IMR-90 (cell line): ENCODE data around the gene SOX2. TPM values are rescaled to one million over a fixed set of nuclear protein-coding genes. Genes with fewer than 3 reads are reported as not detected.

Experiments
- ATAC-seq: fragments of 200-7000 bp; cut with Tn5 transposase; 2 replicates; pipeline ENCODE4 v1.9.1; 2020; ENCODE audit warnings: low read depth, mild to moderate bottlenecking, moderate library complexity
- BruUV-seq: library from RNA; stranded (reverse); fragments of 400-500 nt; replicated peaks from 2 replicates; lab custom pipeline; 2021; lab: Mats Ljungman, UMichigan
- CTCF ChIA-PET: fragments of 300-600 bp; formaldehyde crosslinking; extraction: SDS; loops from one replicate; lab custom pipeline; 2021; ENCODE audit warnings: antibody characterized with exemption; lab: Yijun Ruan, JAX
- POLR2A ChIA-PET: fragments of 300-600 bp; sonication (Branson Sonifier 250); formaldehyde crosslinking; loops from one replicate; lab custom pipeline; 2022; ENCODE audit warnings: antibody characterized with exemption; ENCODE audit not compliant: unreplicated experiment; lab: Charles Lee
- DNase-seq: peaks from one replicate; pipeline ENCODE4 v3.0.0; 2013
- H2AFZ ChIP-seq: replicated peaks from 2 replicates; pipeline ENCODE3; 2013; ENCODE audit warnings: low read length, mild to moderate bottlenecking; ENCODE audit not compliant: poor library complexity
- H2AK5ac ChIP-seq: 2 replicates; pipeline ENCODE4 v1.6.1; 2013; ENCODE audit warnings: low read depth, low read length, inconsistent platforms
- H2AK9ac ChIP-seq: replicated peaks from 2 replicates; pipeline ENCODE3; 2013; ENCODE audit warnings: mild to moderate bottlenecking, low read depth, low read length, moderate library complexity; ENCODE audit not compliant: poor library complexity
- H2BK120ac ChIP-seq: 2 replicates; pipeline ENCODE4 v1.6.1; 2013; ENCODE audit warnings: low read depth, low read length, inconsistent platforms
- H2BK15ac ChIP-seq: 3 replicates; pipeline ENCODE4 v1.6.1; 2013; ENCODE audit warnings: low read depth, low read length, inconsistent platforms
- H2BK20ac ChIP-seq: 2 replicates; pipeline ENCODE4 v1.6.1; 2013; ENCODE audit warnings: low read depth, mild to moderate bottlenecking, inconsistent platforms, low read length, moderate library complexity
- H2BK5ac ChIP-seq: 2 replicates; pipeline ENCODE4 v1.6.1; 2013; ENCODE audit warnings: mild to moderate bottlenecking, low read depth, low read length, inconsistent platforms; ENCODE audit not compliant: poor library complexity, severe bottlenecking
- H3K14ac ChIP-seq: replicated peaks from 2 replicates; pipeline ENCODE4 v1.6.1; 2013; ENCODE audit warnings: low read depth, low read length, inconsistent platforms
- H3K18ac ChIP-seq: 2 replicates; pipeline ENCODE4 v1.6.1; 2013; ENCODE audit warnings: low read depth, low read length, control low read depth
- H3K23ac ChIP-seq: 2 replicates; pipeline ENCODE4 v1.6.1; 2013; ENCODE audit warnings: low read depth, low read length, inconsistent platforms
- H3K27ac ChIP-seq: 2 replicates; pipeline ENCODE4 v1.5.1; 2013; ENCODE audit warnings: mild to moderate bottlenecking, control low read depth, low read length; ENCODE audit not compliant: insufficient read depth
- H3K27me3 ChIP-seq: 2 replicates; pipeline ENCODE4 v1.6.1; 2013; ENCODE audit warnings: low read length; ENCODE audit not compliant: control insufficient read depth, insufficient read depth
- H3K36me3 ChIP-seq: 2 replicates; pipeline ENCODE4 v1.6.1; 2013; ENCODE audit warnings: low read length, mixed read lengths; ENCODE audit not compliant: control insufficient read depth, insufficient read depth
- H3K4ac ChIP-seq: 2 replicates; pipeline ENCODE4 v1.6.1; 2013; ENCODE audit warnings: low read depth, low read length, inconsistent platforms
- H3K4me1 ChIP-seq: 2 replicates; pipeline ENCODE4 v1.6.1; 2013; ENCODE audit warnings: low read length, mixed read lengths; ENCODE audit not compliant: control insufficient read depth, insufficient read depth
- H3K4me2 ChIP-seq: 2 replicates; pipeline ENCODE4 v1.6.1; 2013; ENCODE audit warnings: low read depth, mild to moderate bottlenecking, control low read depth, low read length, moderate library complexity
- H3K4me3 ChIP-seq: 2 replicates; pipeline ENCODE4 v1.5.1; 2013; ENCODE audit warnings: low read depth, mild to moderate bottlenecking, control low read depth, low read length, moderate library complexity; ENCODE audit not compliant: insufficient read depth
- H3K56ac ChIP-seq: 2 replicates; pipeline ENCODE4 v1.6.1; 2013; ENCODE audit warnings: low read length, inconsistent platforms; ENCODE audit not compliant: insufficient read depth; ENCODE audit errors: extremely low read depth
- H3K79me1 ChIP-seq, 2 experiments: 2 replicates each; pipeline ENCODE4 v1.6.1; 2013; ENCODE audit warnings: low read length in 2 of 2, inconsistent platforms in 1 of 2, low read depth in 1 of 2
- H3K9ac ChIP-seq: 2 replicates; pipeline ENCODE4 v1.6.1; 2013; ENCODE audit warnings: low read depth, low read length, control low read depth
- H3K9me1 ChIP-seq: 2 replicates; pipeline ENCODE4 v1.6.1; 2013; ENCODE audit warnings: low read length, inconsistent platforms; ENCODE audit not compliant: insufficient read depth
- H3K9me3 ChIP-seq: 2 replicates; pipeline ENCODE4 v1.6.1; 2013; ENCODE audit warnings: low read length; ENCODE audit not compliant: control insufficient read depth, insufficient read depth
- H4K20me1 ChIP-seq: 2 replicates; pipeline ENCODE4 v1.6.1; 2013; ENCODE audit warnings: low read length, inconsistent platforms; ENCODE audit not compliant: insufficient read depth
- H4K5ac ChIP-seq: 2 replicates; pipeline ENCODE4 v1.6.1; 2013; ENCODE audit warnings: mild to moderate bottlenecking, low read depth, low read length, control low read depth
- H4K8ac ChIP-seq, 2 experiments: 2 replicates each; pipeline ENCODE4 v1.6.1; 2013; ENCODE audit warnings: low read depth in 2 of 2, low read length in 2 of 2, control low read depth in 1 of 2, inconsistent platforms in 1 of 2
- H4K91ac ChIP-seq: 2 replicates; pipeline ENCODE4 v1.6.1; 2013; ENCODE audit warnings: low read depth, low read length, inconsistent platforms; ENCODE audit not compliant: insufficient read depth
- BHLHE40 ChIP-seq: fragments of 150-350 bp; IDR thresholded peaks from 2 replicates; pipeline ENCODE4 v1.6.1; 2016; ENCODE audit warnings: mild to moderate bottlenecking, low read depth, low read length
- CEBPB ChIP-seq: IDR thresholded peaks from 2 replicates; pipeline ENCODE4 v1.6.1; 2012; ENCODE audit warnings: low read depth, low read length, improper control_type of control experiment
- CHD1 ChIP-seq: IDR thresholded peaks from 2 replicates; pipeline ENCODE4 v1.6.1; 2012; ENCODE audit warnings: low read depth, low read length, improper control_type of control experiment
- CTCF ChIP-seq: conservative IDR thresholded peaks from 2 replicates; pipeline ENCODE4 v1.5.1; 2012; ENCODE audit warnings: mild to moderate bottlenecking, low read depth, low read length, improper control_type of control experiment
- FOS ChIP-seq: fragments of 150-350 bp; IDR thresholded peaks from 2 replicates; pipeline ENCODE4 v1.6.1; 2016; ENCODE audit warnings: low read depth, low read length
- MAFK ChIP-seq: IDR thresholded peaks from 2 replicates; pipeline ENCODE4 v1.6.1; 2012; ENCODE audit warnings: low read depth, low read length, improper control_type of control experiment
- MAZ ChIP-seq: IDR thresholded peaks from 2 replicates; pipeline ENCODE4 v1.6.1; 2012; ENCODE audit warnings: low read depth, mild to moderate bottlenecking, low read length, improper control_type of control experiment, moderate library complexity, borderline replicate concordance
- MXI1 ChIP-seq: IDR thresholded peaks from 2 replicates; pipeline ENCODE4 v1.6.1; 2012; ENCODE audit warnings: low read depth, mild to moderate bottlenecking, low read length, moderate library complexity, borderline replicate concordance
- NFE2L2 ChIP-seq: fragments of 150-350 bp; IDR thresholded peaks from 2 replicates; pipeline ENCODE4 v1.6.1; 2016; ENCODE audit warnings: low read depth, mild to moderate bottlenecking, low read length
- POLR2A ChIP-seq: IDR thresholded peaks from 2 replicates; pipeline ENCODE4 v1.6.1; 2012; ENCODE audit warnings: mild to moderate bottlenecking, low read depth, low read length
- RAD21 ChIP-seq: IDR thresholded peaks from 2 replicates; pipeline ENCODE4 v1.6.1; 2012; ENCODE audit warnings: low read length, improper control_type of control experiment
- RCOR1 ChIP-seq: IDR thresholded peaks from 2 replicates; pipeline ENCODE4 v1.6.1; 2012; ENCODE audit warnings: mild to moderate bottlenecking, low read length, improper control_type of control experiment; ENCODE audit not compliant: insufficient replicate concordance
- RFX5 ChIP-seq: IDR thresholded peaks from 2 replicates; pipeline ENCODE4 v1.8.0; 2012; ENCODE audit warnings: low read depth, mild to moderate bottlenecking, low read length, moderate library complexity
- SMC3 ChIP-seq: fragments of 150-350 bp; IDR thresholded peaks from 2 replicates; pipeline ENCODE4 v1.6.1; 2016; ENCODE audit warnings: low read depth, mild to moderate bottlenecking, antibody characterized with exemption, low read length, moderate library complexity
- WGBS, 2 experiments: methylation state at CpG; one replicate each; pipeline versions ENCODE4 v1.1.5 to v1.1.7; 2013; ENCODE audit warnings: missing lambda C conversion rate in 2 of 2; ENCODE audit not compliant: insufficient read length in 1 of 2; ENCODE audit errors: extremely low coverage in 2 of 2; 5-methylcytosine and 5-hydroxymethylcytosine counted together
- dilution Hi-C: fragments of 300-500 bp; cut with HindIII; formaldehyde crosslinking; loops from one replicate; pipeline ENCODE4 v1.14.3; 2018; ENCODE audit warnings: low sequenced_read_pairs; ENCODE audit not compliant: unreplicated experiment
- in situ Hi-C: fragments of 300-500 bp; cut with MboI; formaldehyde crosslinking; loops from 3 replicates; pipeline ENCODE4 v1.14.3; 2019; ENCODE audit warnings: low sequenced_read_pairs, inconsistent platforms, mixed read lengths
- intact Hi-C: fragments of 100-400 bp; cut with micrococcal nuclease; formaldehyde crosslinking; loops from 2 replicates; pipeline ENCODE4 v1.10.0; 2022
- polyA plus RNA-seq, 3 experiments: library from polyadenylated mRNA; depleted of rRNA; stranded (reverse); fragments of >200 nt; gene quantifications; 2 replicates each; pipeline ENCODE4 v1.2.3, GENCODE V29; 2012; ENCODE audit warnings: low replicate concordance in 1 of 3
- total RNA-seq: library from RNA; depleted of rRNA; stranded (reverse); fragments of >200 nt; gene quantifications from 2 replicates; pipeline ENCODE4 v1.2.3, GENCODE V29; 2012
- TF ChIP-seq, protein P1 (sequence below): fragments of 150-350 bp; IDR thresholded peaks from 2 replicates; pipeline ENCODE4 v1.6.1; 2017; ENCODE audit warnings: mild to moderate bottlenecking, antibody characterized with exemption, low read length, low read depth
- TF ChIP-seq, protein P2 (sequence below): fragments of 150-350 bp; IDR thresholded peaks from 2 replicates; pipeline ENCODE4 v1.6.1; 2016; ENCODE audit warnings: low read depth, mild to moderate bottlenecking, low read length, moderate library complexity, borderline replicate concordance

SOX2 gene
- total and polyA plus RNA-seq, 2 of the 4 experiments (the other 2 are of a cell fraction): not detected

DNA sequence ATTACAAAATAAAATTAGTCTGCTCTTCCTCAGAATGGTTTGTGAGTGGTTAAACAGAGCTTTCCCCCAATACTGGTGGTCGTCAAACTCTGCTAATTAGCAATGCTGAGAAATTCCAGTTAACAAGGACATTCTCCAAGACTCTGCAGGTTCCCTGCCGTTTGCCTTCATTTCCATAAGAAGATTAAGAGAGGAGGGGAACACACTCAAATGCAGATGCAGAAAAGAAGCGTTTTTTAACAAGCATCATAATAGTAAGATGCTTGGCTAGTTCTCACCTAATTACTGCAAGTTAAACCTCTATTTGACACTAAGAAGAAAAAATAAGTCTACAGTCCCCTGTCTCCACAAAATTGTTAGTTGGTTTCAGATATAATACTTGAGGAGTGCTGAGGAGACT is 3.7 kb upstream of the SOX2 start:
- CTCF ChIA-PET: interaction anchor here (0.6 to 1.7 kb wide), 3 partner anchors 8 to 976 kb away, joined by 3 to 4 read pairs (median 3); no protein-coding TSS in a partner anchor
- no peaks in the 10 kb centered on the region for H3K36me3 ChIP-seq
- no TSS peak for BruUV-seq

More for the DNA sequence above, 3.7 kb upstream of the SOX2 start:
- Histone ChIP-seq H3K27ac (no peak overlapping the region), H2BK20ac (no peak overlapping the region), H2AFZ (no peak overlapping the region), H4K91ac (no peak overlapping the region), H3K79me1 (no peaks in the 10 kb centered on the region), H3K9me3 (no peaks in the 10 kb centered on the region), H3K56ac (no peak overlapping the region), H3K27me3 (peaks cover 52% of the 10 kb centered on the region), H3K4ac (no peak overlapping the region), H4K8ac (no peak overlapping the region), H2AK9ac (no peak overlapping the region), H3K14ac (no peak overlapping the region), H2BK120ac (no peak overlapping the region), H3K9me1 (no peaks in the 10 kb centered on the region), H4K20me1 (no peaks in the 10 kb centered on the region), H3K4me1 (no peaks in the 10 kb centered on the region), H3K9ac (no peak overlapping the region), H2BK5ac (no peak overlapping the region), H2AK5ac (no peak overlapping the region), H2BK15ac (no peak overlapping the region), H3K4me2 (no peak overlapping the region), H3K4me3 (no peak overlapping the region), H3K23ac (no peak overlapping the region), H3K18ac (no peak overlapping the region), H4K5ac (no peak overlapping the region)
- TF ChIP-seq CTCF (no peak), CHD1 (no peak), CEBPB (no peak), SMC3 (no peak), BHLHE40 (no peak), FOS (no peak), POLR2A (no peak), RFX5 (no peak), MXI1 (no peak), RAD21 (no peak), MAZ (no peak), MAFK (no peak), NFE2L2 (no peak), RCOR1 (no peak)
- TF ChIP-seq, protein P1, sequence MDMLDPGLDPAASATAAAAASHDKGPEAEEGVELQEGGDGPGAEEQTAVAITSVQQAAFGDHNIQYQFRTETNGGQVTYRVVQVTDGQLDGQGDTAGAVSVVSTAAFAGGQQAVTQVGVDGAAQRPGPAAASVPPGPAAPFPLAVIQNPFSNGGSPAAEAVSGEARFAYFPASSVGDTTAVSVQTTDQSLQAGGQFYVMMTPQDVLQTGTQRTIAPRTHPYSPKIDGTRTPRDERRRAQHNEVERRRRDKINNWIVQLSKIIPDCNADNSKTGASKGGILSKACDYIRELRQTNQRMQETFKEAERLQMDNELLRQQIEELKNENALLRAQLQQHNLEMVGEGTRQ: no peak
- TF ChIP-seq, protein P2, sequence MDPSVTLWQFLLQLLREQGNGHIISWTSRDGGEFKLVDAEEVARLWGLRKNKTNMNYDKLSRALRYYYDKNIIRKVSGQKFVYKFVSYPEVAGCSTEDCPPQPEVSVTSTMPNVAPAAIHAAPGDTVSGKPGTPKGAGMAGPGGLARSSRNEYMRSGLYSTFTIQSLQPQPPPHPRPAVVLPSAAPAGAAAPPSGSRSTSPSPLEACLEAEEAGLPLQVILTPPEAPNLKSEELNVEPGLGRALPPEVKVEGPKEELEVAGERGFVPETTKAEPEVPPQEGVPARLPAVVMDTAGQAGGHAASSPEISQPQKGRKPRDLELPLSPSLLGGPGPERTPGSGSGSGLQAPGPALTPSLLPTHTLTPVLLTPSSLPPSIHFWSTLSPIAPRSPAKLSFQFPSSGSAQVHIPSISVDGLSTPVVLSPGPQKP: no peak
- dilution Hi-C loops: no loop called here
- no peak for DNase-seq
- intact Hi-C loops: no loop called here
- POLR2A ChIA-PET: no interaction called here
- ATAC-seq: no peak
- in situ Hi-C loops: loop anchor here (5.0 kb wide), 1 partner anchor 979 kb away; no protein-coding TSS in a partner anchor
- no CpG with 5 or more reads among the region's 3 CpGs for WGBS, 2 experiments
